GM19099 (cell line): ENCODE data around the gene LAMTOR5.
A peak's percentile ranks its signal among the peaks of the same experiment; 100 is the strongest.

Experiments used
- POLR2A ChIP-seq: IDR thresholded peaks from 3 replicates; pipeline ENCODE4 v1.6.1; 2011; ENCODE audit warnings: low read depth; ENCODE audit not compliant: insufficient read length; ENCODE audit errors: extremely low read depth

LAMTOR5 gene

DNA sequence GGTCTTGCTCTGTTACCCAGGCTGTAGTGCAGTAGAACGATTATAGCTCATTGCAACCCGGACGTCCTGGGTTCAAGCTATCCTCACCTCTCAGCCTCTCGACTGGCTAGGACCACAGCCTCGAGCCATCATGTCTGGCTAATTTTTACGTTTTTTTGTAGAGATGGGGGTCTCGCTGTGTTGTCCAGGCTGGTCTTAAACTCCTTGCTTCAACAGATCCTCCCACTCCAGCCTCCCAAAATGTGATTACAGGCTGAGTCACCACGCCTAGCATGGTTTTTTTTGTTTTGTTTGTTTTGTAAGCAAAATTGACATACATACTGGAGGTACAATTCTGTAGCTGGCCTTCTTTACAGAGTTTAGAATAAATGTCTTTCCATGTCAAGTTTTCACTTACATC lies 994 bp upstream of the LAMTOR5 start:
- TF ChIP-seq POLR2A: no peak

DNA sequence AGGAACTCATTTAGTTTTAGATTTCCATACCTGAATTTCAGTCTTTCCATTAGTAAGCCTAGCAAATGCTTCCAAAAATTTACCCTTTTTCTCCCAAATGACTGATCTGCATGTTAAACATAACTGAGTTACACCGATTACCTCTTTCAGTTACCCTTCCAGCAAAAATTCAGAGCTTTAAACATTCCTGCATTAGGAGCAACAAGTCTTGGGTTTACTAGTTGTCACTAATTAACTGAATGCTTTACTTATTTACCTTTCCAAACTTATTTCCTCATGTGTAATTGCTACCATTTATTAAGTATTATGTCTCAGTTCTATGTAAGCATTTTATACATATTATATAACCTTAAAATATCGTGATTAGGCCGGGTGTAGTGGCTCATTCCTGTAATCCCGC lies 3.1 kb downstream of the LAMTOR5 start:
- TF ChIP-seq POLR2A: no peak

- no peak for TF ChIP-seq POLR2A
Measured at GRCh38 chr1:110403805-110404204, 3.7 kb downstream of the LAMTOR5 start.

DNA sequence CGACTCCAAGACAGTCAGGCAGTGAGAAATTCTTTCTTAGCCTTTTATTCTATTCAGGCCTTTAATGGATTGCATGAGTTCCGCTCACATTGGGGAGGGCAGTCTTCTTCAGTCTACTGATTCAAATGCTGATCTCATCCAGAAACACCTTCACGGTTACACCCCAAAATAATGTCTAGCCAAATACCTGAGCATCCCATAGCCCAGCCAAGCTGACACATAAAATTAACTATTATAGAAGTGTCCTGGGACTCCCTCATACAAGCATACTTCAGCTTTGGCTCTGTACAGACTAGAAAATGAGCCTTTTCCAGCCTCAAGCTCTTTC lies 13.0 kb downstream of the LAMTOR5 start:
- no peak for TF ChIP-seq POLR2A

- TF ChIP-seq POLR2A: no peak
Measured at GRCh38 chr1:110393691-110394492, 13.6 kb downstream of the LAMTOR5 start.

DNA sequence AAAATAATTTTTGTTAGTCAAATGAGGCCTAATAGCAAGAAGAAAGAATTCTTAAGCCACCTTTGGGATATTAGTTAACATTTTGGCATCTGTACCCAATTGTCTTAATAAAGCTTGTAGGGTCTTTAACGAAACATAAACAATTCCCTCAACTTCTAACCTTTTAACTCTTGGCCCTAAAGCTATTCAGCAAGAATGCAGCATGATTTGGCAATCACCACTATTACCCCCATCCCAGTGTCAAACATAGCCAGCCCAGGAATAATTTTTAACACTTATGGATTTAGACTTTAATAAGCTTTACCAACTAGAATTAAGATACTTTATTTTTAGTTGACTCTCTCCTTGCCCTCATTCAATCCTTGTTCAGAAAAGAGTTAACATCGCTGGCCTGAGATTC lies 14.2 kb downstream of the LAMTOR5 start:
- TF ChIP-seq POLR2A: no peak

DNA sequence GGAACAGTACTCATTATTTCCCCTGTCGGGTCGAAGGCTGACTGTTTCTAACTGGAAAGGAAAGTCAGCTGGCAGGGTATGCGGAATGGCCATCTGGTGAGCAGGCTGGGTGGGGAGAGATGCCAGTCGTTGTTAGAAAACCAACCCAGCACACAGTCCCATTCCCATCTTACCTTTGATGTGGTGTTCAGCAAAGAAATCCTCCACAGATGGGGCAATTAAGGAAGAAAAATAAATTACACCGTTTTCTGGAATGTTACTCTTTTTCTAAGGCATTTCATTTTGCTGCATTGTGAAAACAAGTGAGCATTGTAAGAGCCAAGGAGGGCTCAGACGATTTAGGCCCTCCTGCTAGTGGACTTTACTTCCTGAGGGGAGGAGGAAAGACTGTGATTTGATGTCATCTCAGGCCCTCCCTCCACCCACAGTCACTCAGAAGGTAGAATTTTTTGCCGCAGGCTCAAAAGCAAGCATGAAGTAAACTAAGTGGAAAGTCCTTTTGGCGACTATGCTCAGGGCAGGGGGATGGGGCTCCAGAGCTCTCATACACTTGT lies 16.7 kb downstream of the LAMTOR5 start, which contains the start of gene SLC16A4:
Gene SLC16A4, minus strand, starts transcription at position 335 of the 554 bp plus-strand sequence. CDS start 1,703 bp downstream, outside the sequence.
- TF ChIP-seq POLR2A: no peak

GRCh38 chr1:110390096-110390495 lies 17.4 kb downstream of the LAMTOR5 start:
- no peak for TF ChIP-seq POLR2A

GRCh38 chr1:110387048-110387754 lies 20.3 kb downstream of the LAMTOR5 start:
- TF ChIP-seq POLR2A: no peak

- no peak for TF ChIP-seq POLR2A
Measured at GRCh38 chr1:110385369-110385768, 22.1 kb downstream of the LAMTOR5 start.

GRCh38 chr1:110384581-110385321 lies 22.7 kb downstream of the LAMTOR5 start:
- TF ChIP-seq POLR2A: peak; percentile 27

DNA sequence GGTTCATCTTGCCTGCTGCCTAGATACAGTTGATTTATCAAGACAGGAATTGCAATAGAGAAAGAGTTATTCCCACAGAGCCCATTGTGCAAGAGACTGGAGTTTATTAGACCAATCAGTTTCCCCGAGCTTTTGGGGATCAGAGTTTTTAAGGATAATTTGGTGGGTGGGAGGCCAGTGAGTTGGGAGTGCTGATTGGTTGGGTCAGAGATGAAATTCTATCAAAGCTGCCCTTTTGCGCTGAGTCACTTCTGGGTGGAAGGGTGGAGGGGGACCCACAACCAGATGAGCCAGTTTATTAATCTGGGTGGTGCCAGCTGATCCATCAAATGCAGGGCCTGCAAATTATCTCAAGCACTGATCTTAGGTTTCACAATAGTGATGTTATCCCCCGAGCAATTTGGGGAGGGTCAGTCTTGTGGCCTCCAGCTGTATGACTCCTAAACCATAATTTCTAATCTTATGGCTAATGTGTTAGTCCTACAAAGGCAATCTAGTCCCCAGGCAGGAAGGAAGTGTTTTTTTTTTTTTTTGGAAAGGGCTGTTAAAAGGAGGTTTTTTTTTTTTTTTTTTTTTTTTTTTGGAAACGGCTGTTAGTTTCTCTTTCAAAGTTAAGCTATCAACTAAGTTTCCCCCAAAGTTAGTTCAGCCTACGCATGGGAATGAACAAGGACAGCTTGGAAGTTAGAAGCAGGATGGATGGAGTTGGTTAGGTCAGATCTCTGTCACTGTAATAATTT lies 24.1 kb downstream of the LAMTOR5 start:
- no peak for TF ChIP-seq POLR2A

GRCh38 chr1:110380672-110381283 lies 26.7 kb downstream of the LAMTOR5 start:
- no peak for TF ChIP-seq POLR2A

GRCh38 chr1:110375490-110375889 lies 32.0 kb downstream of the LAMTOR5 start:
- no peak for TF ChIP-seq POLR2A
